Kidney tubule cell (primary cell): ENCODE measurements around the gene RNF214.
A peak's percentile ranks its signal among the peaks of the same experiment; 100 is the strongest.

Source experiments
- DNase-seq: peaks from one replicate; pipeline ENCODE4 v3.0.0-alpha.2; 2018; ENCODE audit warnings: low spot score

RNF214 gene

DNA sequence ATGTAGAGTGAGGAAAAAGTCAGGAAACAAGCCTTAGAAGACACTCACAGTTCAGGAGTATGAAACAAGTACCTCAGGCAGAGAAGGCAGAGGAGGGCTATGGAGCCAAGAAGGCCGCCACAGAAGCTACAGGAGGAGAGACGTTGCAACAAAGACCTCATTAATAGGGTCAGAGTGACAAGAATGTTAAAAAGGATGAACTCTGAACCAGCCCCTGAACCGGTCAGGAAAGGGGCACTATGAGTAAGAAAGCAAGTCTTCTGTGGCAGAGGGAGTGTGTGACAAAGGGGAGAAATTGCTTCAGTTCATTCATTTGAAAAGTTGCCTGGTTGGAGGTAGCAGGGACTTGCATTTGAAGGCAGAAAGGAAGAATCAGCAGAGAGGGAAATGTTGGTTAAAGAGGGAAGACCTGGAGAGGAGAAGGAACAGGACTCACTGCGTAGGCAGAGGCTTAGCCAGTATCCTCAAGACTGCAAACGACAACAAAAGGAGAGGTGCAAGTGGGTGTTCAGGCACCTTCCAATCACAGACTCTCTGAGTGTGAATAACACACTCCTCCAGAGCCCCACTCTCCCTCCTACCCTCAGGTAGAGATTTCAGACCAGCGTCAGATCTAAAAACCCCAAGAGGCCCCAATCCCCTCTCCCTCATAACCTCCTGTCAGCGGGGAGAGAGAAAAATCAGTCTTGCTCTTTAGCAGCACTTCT lies 17.9 kb upstream of the RNF214 start:
- DNase-seq: no peak

DNA sequence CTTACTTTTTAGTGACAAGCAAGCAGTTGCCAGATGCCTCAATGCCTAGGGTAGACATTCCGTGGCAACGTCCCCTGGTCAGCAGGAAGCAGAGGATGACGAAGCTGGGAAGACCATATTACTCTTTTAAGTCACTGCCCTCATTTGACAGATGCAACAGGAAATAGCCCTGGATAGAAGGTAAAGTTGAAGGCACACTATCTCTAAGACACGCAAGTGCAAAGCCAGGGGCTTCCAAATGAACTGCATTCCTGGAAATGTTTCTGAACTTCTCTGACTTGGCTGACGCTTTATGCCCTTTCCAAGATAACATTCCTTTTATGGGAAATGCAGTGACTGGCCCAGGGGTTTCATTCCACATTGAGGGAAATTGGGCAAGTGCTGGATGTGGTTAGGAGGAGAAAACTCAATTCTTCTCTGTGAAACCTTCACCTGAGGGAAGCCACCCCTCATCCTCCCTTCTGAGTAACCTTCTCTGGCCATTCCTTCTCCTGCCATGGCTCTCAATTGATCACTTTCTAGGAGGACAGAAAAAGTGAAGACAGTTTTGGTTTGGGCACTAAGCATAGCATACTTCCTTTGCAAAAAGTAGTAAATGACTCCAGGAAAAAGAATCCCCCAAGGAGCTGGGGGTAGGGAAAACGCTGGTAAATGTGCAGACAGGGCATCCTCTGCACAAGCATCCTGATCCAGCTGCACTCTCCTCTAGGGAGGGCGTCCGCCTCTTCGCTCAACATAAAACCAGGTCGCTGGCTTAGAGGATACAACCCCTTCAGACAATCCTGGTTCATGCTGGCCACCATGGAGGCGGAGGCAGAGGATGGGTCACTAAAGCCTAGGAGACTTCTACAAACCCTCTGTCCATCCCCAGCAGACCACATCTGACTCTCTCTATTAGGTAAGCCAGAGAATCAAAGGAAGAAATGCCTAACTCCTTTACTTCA lies 15.1 kb upstream of the RNF214 start:
- no peak for DNase-seq

DNA sequence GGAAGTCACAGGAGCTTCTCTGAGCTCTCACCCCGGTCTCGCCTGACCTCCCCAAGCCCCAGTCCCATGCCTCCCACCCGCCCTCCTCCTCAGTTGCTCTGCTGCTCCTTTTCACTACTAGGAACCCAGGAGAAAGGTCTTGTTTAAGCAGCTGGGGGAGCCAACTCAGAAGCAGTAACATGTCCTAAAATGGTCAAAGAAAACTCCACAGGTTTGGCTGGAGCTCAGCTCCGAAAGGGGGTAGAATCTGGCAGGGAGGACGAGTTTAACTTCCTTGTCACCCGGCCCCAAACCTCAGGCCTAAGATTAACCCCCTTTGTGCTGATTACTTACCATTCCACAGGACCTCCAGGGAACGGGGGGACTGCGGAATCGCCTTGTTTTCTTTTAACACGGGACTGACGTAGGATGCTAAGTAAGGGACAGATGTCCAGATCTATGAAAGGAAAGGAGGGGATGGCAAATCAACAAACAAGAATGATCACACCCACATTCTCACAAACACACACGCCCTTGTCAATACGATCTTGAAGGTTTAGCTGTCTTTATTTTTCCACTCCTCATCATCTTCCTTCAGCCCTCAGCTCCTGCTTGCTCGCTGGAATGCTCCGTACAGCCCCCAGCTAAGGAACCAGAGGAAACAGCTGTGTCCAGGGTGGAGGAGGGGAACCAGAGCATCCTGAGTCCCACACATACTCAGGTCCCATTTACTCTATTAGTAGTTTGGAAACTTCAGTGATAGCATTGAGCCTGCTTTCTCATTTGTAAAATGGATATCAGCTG lies 14.1 kb upstream of the RNF214 start:
- DNase-seq: no peak

DNA sequence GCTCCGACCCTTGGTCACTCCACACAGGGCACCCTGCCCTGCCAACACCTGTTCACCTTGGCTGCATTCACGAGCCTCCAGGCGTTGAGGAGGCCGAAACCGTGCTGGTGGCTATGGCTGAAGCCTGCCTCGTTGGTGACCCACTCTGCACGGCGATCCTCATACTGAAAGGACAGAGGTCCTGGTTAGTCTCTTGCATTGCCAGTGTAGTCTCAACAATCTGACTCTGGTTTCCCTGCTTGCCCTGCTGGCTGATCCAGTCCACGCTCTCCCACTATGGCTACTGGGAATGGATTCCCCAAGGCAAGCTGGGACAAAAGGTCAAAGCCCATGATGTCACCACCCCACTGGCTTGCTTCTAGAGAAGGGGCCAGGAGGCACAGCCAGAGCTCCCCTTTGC lies 13.5 kb upstream of the RNF214 start:
- DNase-seq: no peak

DNA sequence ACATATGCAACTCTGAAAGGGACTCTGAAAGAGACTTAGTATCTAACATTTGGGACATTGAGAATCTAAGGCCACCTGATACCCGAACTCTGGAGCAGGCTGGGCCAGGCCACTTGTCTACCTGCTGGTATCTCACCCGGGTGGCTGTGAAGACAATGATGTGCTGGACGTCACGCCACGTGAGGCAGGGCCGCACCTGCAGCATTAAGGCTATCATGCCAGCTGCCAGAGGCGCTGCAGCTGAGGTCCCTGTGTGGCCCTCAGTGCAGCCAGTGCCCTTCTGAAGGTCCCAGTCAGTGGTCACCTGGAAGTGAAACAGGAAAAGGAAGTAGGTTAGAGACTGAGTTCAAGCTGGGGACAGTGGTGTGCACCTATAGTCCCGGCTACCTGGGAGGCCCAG lies 13.0 kb upstream of the RNF214 start:
- no peak for DNase-seq

DNA sequence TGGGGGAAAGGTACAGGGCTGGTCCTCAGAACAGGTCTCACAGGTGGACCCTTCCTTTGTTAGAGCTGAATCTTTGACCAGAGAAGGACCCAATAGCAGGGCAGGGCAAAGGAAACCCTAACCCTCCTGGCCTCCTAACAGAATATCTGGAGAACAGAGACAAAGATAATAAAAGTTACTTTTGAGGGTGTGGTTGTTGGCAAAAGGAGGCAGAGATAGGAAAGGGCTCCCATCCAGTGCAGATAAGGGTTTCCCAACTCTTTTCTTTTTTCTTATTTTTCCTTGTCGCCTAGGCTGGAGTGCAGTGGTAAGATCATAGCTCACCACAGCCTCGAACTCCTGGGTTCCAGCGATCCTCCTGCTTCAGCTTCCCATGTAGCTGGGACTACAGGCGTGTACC lies 12.5 kb upstream of the RNF214 start:
- DNase-seq: no peak

DNA sequence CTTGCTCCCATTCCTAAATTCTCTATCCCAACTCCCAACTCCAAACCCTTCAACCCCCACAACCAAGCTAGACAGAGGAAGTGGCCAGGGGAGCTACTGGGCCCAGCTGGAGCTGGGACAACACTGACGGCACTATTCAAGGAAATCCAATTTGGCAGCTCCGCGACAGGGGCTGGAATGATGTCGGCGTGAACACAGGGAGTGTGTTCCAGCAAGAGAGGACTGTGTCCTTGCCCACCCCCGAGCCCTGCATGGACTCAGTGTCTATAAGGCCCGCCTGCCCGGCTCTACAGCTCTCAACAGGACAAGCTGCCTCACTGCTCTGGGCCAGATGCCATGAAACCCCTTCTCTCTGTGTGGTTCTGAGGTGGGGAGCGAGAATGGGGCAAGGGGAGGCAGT lies 11.9 kb upstream of the RNF214 start:
- DNase-seq: no peak

DNA sequence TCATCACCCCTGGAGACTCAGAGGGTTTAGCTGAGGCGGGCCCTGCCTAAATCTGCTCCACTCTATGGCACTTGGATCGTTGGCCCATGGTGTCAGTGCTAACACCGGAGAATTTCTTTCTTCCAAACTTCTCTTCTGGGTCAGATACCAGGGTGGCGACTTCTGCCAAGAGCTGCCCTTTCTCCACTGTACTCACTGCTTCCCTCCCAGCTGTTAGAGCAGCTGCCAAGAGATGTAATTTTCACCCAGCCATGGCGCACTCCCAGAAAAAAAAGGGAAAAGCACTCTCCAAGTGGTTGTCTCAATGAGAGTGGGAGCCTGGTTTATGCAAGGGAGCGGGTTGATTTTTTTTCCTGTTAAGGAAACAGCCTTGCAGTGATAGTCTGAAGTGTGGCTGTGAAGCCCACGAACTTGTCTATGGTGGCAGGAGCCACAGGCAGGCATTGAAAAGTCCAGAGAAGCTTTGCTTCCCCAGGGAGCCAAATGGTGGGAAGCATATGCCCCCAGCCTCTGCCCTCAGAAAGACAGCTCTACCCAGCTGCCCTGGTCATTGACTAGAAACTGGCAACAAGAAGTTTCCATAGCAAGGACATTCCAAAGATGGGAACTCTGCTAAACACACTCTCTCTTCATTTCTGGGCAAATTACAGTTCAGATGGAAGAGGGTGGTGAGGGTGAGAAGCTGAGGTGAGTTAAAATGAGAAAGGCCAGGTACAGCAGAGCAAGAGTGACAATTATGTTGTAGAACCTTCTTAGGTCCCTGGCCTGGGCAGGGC lies 11.3 kb upstream of the RNF214 start:
- DNase-seq: no peak

DNA sequence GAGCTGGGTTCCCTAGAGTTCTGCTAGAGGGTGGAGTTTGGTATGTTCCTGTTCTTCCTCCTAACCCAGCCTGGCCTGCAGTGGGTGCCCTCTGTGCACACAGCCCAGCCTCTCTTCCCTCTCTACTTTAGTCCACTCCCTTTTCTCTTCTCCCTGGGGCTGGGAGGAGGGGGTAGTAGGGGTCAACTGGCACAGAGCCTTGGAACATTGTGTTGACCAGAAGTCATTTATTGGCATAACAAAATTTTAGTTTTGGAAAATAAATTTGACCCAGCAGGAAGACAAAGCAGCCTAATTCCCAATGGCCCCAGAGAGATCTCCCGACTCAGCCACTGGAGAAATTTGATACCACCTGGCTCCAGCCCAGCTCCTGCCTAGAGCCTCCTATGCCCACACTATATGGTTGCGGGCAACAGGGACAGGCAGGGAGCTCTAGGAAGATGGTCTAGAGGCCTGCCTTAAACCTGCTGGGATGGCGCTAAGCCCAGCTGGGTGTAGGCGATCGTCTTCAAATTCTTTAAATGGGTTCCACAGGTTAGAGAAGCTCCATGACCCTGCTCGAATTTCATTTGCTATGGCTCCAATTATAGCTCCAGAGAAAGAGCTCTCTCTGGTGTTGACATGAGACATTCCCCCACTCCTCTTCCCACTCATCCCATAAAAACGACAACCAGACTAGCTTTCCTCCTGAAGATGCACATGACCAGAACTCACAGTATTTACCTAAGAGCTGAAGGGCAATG lies 10.5 kb upstream of the RNF214 start:
- DNase-seq: no peak

DNA sequence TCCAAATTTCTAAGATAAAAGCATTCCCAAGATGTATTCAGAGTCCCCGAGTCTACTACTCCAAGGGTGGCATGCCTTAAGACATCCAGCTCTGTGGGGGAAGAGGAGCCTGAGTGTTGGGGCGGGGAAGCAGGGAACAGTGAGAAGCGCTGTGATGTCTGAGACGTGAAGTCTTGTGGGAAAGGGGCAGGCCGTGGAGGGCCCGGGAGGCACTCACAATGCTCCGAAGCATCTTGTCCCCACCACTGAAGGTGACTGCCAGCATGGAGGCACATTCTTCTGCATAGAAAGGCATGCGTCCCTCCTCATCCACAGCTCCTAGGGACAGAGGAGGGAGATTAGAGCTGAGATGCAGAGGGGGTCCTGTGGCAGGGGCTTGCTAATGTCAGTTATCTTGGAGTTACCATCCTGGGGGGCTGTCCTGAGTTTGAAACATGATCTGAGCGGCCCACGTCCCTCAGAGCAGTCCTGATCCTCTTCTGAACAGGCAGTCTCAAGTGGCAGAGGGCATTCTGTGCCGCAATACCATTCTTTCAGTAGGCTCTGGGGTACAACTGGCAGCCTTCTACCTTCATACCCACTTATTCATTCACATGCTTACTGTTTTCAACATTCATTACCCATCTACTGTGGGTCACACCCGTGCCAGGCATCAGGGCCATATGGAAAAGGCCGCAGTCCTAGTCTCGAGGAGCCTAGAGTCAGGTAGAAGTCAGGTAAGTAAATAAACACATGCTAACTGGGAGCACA lies 9.3 kb upstream of the RNF214 start:
- no peak for DNase-seq

DNA sequence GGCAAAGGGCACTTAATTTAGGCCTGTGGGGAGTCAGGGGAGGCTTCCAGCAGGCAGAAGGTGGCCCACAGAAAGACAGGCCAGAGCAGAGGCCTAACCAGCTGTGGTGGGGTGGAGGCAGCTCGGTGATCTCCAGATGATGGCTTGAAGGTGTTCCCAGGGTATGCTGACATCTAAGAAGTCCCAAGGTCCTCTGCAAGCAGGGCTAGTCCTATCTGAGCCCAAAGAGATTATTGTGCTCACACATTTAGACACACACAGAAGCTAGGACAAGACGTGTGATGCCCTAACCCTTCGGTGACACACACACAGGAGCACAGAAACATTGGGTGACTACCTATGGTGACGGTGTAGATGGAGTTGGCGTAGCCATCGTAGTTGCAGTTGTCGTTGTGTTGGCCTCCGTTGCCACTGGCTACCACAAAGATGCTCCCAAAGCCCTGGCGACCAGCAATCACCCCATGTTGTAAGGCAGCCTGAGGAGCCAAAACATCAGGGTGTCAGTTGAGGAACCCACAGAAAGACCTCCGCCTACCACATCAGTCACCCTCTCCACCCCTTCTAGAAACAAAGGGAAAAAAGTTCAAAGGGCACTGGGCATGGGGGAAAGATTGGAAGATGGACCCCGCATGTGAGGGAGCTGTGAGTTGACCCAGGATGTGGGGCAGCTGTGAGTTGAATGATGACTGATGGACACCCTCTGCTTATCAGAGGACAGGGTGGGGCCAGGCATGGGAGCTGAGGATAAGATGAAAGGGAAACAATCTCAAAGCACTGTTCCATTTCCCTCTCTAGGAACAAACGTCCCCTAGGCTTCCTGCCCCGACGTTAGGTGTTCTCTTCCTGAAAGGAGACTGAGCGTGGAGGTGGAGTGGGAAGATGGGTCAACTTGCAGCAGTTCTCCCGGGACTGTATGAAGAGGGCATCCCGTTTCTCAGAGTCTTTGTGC lies 8.5 kb upstream of the RNF214 start:
- no peak for DNase-seq

DNA sequence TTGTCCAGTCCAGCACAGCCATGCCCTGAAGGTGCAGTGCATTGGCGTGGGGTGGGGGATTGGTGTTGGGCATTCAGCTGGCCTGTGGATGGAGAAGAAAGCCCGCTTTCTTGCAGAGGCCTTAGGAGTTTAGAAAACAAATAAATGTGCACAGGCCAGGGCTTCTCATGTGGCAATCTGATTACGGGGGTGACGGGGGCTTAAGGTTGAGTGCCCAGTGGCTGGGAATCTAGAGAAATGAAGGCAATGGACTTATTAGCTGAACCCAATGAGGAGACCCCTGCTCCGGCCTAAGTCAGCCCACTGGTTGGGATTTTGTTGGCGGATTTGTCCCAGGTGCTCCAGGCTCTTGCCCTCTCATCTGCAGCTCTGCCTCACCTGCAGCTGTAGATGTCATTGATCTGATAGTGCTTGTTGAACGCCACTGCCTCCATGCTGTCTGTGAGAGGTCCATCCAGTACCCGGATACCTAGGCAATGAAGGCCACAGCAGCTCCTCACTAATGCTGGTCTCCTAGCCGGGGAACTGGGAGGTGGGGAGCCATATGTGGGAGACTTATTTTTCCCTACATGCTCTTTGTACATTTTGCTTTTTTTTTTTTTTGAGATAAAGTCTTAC lies 6.8 kb upstream of the RNF214 start:
- DNase-seq: no peak

DNA sequence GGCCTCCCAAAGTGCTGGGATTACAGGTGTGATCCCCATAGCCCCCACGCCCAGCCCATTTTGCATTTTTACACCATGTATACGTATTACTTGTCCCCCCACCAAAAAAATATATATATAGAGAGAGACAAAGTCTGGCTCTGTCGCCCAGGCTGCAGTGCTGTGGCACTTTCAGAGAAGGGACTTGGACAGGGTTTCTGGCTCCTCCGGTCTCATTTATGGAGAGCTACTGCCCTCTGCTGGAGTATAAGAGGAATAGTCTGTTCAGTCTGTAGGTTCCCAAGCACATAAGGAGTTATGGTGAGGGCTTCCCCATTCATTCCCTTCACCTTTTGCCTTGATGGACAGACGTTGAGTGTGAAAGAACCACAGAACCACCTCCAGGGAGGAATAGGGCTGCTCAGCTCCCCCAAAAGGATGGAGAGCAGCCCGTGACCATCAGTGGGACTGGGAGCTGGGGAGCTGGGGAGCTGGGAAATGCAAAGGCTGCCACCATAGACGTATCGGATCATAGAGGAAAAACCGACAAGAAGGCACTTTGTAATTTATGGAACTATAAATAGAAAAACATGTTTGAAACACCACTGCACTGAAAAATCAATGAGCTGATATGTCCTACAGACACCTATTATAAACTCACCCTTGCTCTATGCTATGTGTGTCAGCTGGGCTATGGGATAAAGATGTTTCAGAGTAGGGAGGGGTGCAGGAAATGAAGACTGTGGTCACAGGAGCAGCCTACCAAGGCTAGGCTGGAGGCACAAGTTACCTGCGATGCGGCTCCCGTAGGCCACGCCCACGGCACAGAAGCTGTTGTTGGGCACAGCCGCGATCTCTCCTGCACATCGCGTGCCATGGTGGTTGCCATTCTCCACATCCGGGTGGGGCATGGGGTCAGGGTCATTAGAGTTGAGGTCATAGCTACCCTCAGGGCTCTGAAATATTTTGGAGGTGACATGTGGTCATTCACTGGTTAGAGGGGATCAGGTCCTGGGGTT lies 5.8 kb upstream of the RNF214 start:
- DNase-seq: peak; percentile 84

DNA sequence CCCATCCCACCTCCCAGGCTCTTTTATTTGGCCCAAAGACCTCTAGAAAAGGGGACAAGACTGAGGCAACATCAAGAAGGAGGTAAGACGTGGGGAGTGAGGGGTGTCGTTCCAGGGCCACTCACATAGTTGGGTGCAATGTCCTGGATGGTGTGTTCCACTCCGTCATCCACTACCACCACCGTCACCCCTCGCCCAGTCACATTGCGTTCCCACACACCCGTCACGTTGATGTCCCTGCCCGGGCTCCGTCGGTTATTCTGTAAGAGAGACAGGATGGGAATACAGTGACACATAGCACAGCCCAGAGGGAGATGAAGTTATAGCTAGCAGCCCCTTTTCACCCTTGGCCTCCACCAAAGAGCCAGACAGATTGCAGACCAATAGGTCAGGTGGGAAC lies 4.4 kb upstream of the RNF214 start:
- no peak for DNase-seq

DNA sequence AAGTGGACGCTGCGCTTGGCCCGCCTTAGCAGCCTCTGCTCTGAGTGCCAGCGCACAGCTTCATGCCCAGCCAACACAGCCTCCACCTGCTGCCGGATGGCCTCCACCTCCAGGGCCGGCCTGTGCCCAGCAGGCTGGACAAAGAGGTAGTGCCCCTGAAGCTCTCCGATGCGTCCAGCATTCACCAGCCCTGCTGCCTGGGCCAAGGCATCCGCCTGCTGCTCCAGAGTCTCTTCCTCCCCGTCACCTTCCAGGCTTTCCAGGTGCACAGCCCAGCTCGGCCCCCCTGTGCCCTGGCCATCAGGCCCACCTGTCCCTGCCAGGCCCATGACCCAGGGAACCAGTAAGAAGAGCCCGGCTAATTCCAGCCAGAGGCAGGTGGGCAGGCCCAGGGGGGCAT lies 3.1 kb upstream of the RNF214 start:
- no peak for DNase-seq

DNA sequence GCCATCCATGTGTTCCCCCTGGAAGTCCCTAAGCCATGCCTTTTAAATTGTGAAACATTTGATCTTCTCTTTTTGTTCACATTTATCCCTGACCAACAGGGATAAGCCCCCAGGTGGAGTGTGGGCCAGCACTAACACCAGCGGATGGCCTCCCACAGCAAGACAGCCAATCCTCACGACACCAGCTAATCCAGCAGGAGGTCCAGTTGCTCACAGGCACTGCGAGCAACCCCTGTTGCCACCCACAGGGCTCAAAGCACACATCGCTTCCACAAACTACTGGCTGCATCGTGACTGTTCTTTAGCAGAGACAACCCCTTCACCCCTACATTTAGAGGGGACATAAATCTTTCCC lies 2.6 kb upstream of the RNF214 start:
- DNase-seq: no peak

DNA sequence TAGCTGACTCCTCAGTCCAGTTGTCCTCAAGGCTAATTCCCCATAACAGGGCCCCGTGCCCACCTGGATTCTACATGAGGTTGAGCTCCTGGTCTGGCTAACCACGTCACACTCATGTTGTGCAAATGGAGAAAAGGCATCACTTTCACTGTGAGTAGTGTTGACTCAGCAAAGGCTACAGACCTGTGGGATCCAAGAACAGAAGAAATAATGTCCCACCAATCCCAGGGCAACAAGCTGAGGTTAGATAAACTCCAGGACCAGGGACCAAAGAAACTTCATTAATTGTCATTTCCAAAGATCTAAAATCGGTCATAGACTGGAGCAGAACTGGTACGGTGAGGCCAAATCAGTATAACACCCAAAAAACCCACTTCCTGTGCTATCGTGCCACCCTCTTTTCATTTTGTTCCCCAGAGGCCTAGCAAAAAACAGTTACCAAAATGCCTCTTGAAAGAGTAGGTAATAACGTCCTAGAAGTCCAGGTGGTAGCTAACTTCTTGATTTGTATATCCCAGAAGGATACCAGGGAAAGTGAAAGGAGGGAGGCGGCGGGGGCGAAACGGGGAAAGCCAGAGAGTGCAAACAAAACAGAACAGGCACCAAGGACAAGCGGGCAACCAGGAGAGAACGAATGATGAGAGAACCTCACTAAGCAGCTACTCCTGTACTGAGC lies 2.0 kb upstream of the RNF214 start:
- DNase-seq: no peak
